ENCODE results near the gene TRPM3.

Gene TRPM3

GRCh38 chr9:70602321-70603019, 519.0 kb downstream of the TRPM3 start:
- DNase-seq = peak; percentile 26 to 68

GRCh38 chr9:70601000-70601951, 520.1 kb downstream of the TRPM3 start:
- DNase-seq = peak; percentile 84 to 90

GRCh38 chr9:70600506-70600905, 520.9 kb downstream of the TRPM3 start:
- DNase-seq = peak in 1 of 2 experiments; percentile 37

- DNase-seq = no peak
Measured at GRCh38 chr9:70597886-70598285, 523.5 kb downstream of the TRPM3 start.

GRCh38 chr9:70595211-70595610, 526.2 kb downstream of the TRPM3 start:
- DNase-seq = no peak

- DNase-seq = peak; percentile 39 to 67
Measured at GRCh38 chr9:70594386-70594944, 527.0 kb downstream of the TRPM3 start.

GRCh38 chr9:70593241-70593640, 528.2 kb downstream of the TRPM3 start:
- no peak for DNase-seq

GRCh38 chr9:70590315-70590677, 531.1 kb downstream of the TRPM3 start:
- no peak for DNase-seq

GRCh38 chr9:70589571-70590314, 531.7 kb downstream of the TRPM3 start:
- no peak for DNase-seq

GRCh38 chr9:70588999-70589398, 532.4 kb downstream of the TRPM3 start:
- DNase-seq = no peak

GRCh38 chr9:70588381-70588780, 533.0 kb downstream of the TRPM3 start:
- DNase-seq = no peak

GRCh38 chr9:70587201-70587600, 534.2 kb downstream of the TRPM3 start:
- no peak for DNase-seq

- DNase-seq = no peak
Measured at GRCh38 chr9:70586476-70586875, 534.9 kb downstream of the TRPM3 start.

- no peak for DNase-seq
Measured at GRCh38 chr9:70581955-70582350, 539.5 kb downstream of the TRPM3 start.

- no peak for DNase-seq
Measured at GRCh38 chr9:70581214-70581954, 540.0 kb downstream of the TRPM3 start.

GRCh38 chr9:70580606-70581195, 540.7 kb downstream of the TRPM3 start:
- DNase-seq = no peak

GRCh38 chr9:70579686-70580085, 541.7 kb downstream of the TRPM3 start:
- DNase-seq = no peak

- no peak for DNase-seq
Measured at GRCh38 chr9:70578720-70579119, 542.7 kb downstream of the TRPM3 start.

GRCh38 chr9:70577671-70578070, 543.8 kb downstream of the TRPM3 start:
- DNase-seq = no peak

- no peak for DNase-seq
Measured at GRCh38 chr9:70576116-70576515, 545.3 kb downstream of the TRPM3 start.

- DNase-seq = no peak
Measured at GRCh38 chr9:70574151-70574837, 547.1 kb downstream of the TRPM3 start.
